GM19099 (cell line): Measurements from ENCODE around the gene TDP2.

Source experiments
- POLR2A ChIP-seq: IDR thresholded peaks from 3 replicates; pipeline ENCODE4 v1.6.1; 2011; ENCODE audit warnings: low read depth; ENCODE audit not compliant: insufficient read length; ENCODE audit errors: extremely low read depth

TDP2 gene

DNA sequence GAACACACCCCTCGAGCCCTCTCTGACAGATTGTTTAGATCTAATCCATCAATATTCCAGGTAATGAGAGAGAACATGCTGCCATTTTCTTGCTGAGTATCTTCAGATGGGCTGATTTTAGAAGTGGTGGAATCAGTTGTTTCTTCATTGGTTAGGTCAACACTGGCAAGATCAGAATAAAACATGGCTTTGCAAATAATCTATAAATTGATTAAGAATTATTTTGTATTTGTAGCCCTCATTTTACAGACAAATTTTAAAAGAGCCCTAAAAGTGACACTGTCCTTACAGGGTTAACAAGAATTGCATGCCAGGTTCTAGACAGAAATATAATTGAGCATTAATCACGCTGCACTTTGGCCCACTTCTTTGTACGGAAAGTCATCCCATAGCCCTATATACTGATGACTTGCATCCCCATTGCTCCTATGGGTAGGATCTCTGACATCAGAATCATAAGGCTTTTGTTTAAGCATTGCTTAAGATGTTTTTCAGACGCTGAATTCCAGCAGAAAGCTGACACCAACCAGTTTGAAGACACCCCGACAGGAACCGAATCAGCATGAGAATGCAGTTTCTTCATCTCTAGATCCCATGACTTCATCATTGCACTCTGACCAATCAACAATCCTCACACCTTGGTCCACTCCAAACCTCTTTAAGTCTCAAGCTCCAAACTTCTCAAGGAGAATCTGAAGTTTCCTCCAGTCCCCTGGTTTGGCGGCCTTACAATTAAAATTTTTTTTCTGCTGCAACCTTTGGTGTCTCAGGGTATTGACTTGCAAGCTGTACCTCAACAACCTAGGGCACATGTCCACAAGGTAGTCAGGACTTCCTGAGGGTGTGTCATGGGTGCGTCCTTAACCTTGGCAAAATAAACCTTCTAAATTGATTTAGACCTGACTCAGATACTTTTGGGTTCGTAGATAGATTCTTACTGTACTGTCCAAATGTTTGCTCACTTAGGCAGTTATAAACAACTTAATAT, 7.8 kb downstream of the TDP2 start:
- no peak for TF ChIP-seq POLR2A

GRCh38 chr6:24655215-24655614, 11.5 kb downstream of the TDP2 start:
- no peak for TF ChIP-seq POLR2A

DNA sequence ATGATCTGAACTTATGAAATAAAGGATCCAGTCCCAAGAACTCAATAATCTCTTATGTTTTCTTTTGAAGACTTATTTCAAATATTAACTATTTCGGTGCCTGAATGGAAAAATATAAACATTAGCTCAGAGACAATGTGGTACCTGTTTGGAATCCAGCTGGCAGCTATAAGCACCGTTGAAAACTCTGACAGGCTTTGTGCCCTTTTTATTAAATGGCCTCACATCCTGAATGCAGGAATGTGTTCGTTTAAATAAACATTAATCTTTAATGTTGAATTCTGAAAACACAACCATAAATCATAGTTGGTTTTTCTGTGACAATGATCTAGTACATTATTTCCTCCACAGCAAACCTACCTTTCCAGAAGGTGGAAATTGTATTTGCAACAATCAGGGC, 16.3 kb downstream of the TDP2 start:
- TF ChIP-seq POLR2A, result no peak

DNA sequence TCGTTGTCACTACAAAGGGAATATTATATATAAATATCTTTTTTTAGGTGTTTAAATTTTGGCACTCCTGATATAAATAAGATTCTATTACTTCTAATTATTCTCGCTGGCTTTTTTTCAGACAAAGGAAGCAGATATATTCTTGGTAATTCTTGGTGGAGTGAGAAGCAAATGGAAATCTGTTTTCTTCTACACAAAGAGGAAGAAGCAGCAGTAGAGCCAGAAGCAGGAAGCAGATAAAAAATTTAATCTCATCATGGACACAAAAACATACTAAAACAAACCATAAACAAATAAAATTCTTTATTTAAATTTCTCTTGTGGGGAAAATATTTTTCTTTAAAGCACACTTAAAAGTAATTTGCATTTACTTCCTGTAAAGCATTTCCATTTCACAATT, 17.0 kb downstream of the TDP2 start:
- no peak for TF ChIP-seq POLR2A

GRCh38 chr6:24648276-24648675, 18.4 kb downstream of the TDP2 start:
- no peak for TF ChIP-seq POLR2A

DNA sequence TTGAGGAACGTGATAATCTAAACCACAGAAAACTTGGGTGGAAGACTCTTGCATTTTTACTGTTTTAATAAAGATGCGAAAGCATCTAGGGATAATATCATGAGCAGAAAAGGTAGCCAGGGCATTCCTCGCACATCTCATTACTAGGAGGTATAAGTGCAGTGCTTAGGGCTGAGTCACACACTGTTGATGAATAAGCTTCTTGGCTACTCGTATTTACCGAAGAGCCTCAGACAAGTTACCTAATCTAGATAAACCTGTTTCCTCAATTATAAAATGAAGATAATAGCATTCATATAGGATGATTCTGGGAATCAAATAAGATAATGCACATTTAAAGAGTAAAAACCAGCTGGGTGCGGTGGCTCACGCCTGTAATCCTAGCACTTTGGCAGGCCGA, 19.9 kb downstream of the TDP2 start:
- no peak for TF ChIP-seq POLR2A

- no peak for TF ChIP-seq POLR2A
These were observed 22.3 kb downstream of the TDP2 start for GRCh38 chr6:24644377-24644776.

GRCh38 chr6:24643920-24644319, 22.8 kb downstream of the TDP2 start:
- no peak for TF ChIP-seq POLR2A

- TF ChIP-seq POLR2A, result no peak
These were observed 24.6 kb downstream of the TDP2 start for GRCh38 chr6:24642061-24642460.

DNA sequence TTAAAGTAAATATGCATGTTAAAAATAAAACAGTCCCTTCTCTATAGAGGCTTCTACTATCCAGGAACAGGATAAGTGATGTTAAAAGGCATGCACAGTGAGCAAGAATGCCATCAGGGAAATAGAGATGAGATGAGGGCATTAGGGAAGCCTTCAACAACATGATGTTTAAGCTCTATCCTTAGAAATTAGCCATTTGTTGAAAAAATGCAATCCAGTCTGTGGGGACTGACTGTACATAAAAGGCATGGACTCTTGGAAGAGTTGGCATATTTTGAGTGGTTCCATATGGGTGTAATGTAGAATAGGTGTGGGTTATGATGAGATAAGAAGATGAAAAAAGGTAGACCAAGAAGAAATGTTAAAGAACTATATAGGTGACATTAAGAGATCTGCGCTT, 26.5 kb downstream of the TDP2 start:
- TF ChIP-seq POLR2A, result no peak

DNA sequence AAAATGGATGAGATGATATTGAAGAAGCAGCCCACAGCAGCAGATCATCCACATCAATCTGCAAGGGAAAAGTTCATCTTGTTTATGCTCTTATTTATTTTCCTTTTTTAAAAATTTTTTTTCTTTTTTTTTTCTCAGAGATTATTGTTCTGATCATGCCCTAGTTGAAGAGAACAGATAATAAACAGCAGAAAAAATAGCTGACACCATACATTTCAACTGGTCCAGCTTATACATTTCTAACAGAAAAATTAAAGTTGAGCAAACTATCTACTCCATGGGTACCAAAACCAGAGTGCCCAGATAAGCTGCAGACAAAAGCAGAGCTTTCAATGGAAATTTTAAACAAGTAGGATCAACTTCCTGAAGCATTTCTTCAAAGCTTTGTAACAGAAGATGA, 30.0 kb downstream of the TDP2 start:
- no peak for TF ChIP-seq POLR2A

GRCh38 chr6:24632573-24632972, 34.1 kb downstream of the TDP2 start:
- TF ChIP-seq POLR2A, result no peak

DNA sequence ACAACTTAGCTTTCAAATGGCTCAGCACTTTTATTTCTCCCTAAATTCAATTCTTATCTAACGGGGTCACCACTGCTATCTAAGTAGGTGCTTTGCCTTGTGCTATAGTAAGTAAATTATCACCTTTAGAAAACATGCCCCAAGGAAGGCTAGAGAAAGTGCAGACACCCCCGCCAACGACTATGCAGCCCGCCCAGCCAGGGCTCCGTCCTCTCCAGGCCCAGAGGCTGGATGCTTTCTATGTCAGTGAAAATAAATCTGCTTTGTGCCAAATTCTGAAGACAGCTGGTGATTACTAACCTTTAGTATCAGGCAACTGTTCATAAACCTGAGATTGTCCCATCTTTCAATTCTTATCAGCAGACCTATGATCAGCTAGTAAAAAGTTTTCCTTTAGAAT, 35.0 kb downstream of the TDP2 start:
- TF ChIP-seq POLR2A, result no peak

GRCh38 chr6:24630856-24631505, 35.7 kb downstream of the TDP2 start:
- TF ChIP-seq POLR2A, result no peak

DNA sequence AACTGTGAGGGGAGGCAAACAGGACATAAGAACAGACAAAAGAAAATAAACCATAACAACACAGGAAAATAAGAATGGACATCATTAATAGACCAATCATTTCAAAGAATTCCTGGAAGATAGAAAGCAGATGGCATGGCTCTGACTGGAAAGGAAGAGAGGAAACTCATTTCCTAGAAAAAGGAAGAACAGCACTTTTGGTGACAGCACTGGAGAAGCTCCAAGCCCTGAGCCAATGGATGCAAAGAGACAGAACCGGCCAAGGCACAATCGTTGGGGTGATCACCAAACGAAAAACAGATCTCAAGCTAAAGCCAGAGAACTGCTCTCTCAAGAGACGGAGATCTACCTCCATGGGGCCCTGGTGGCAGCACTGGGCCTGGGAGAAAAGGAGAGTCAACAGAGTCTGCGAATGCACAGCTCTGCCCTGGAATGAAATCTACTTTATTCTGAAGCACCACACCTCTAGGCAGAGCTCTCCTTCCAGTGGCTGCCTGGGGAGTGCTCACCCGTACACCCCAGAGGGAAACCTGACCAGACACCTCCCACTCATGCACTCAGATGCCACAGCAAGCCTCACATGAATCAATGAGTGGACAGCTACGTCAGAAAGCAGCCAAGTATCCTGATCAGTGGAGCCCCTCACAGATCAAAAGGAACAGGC, 44.9 kb downstream of the TDP2 start:
- TF ChIP-seq POLR2A, result no peak

GRCh38 chr6:24620637-24621036, 46.1 kb downstream of the TDP2 start:
- TF ChIP-seq POLR2A, result no peak
